GM18502 (cell line): ENCODE measurements around the gene HDAC4.

Experiments
- ATAC-seq: cut with Tn5 transposase; IDR thresholded peaks from one replicate; pipeline ENCODE4 v1.9.1; 2021; ENCODE audit warnings: mild to moderate bottlenecking; ENCODE audit not compliant: unreplicated experiment, poor library complexity

HDAC4 gene

GRCh38 chr2:239215136-239215925, 185.5 kb downstream of the HDAC4 start:
- ATAC-seq = no peak

GRCh38 chr2:239214725-239215124, 186.1 kb downstream of the HDAC4 start:
- no peak for ATAC-seq

- ATAC-seq = no peak
Observed at GRCh38 chr2:239213643-239214101, 187.1 kb downstream of the HDAC4 start.

- no peak for ATAC-seq
Observed at GRCh38 chr2:239212929-239213642, 187.7 kb downstream of the HDAC4 start.

GRCh38 chr2:239212121-239212928, 188.5 kb downstream of the HDAC4 start:
- no peak for ATAC-seq

GRCh38 chr2:239211396-239212094, 189.3 kb downstream of the HDAC4 start:
- ATAC-seq = no peak

- no peak for ATAC-seq
Observed at GRCh38 chr2:239209783-239210182, 191.0 kb downstream of the HDAC4 start.

GRCh38 chr2:239208465-239209180, 192.2 kb downstream of the HDAC4 start:
- ATAC-seq = no peak

GRCh38 chr2:239206851-239207250, 194.0 kb downstream of the HDAC4 start:
- ATAC-seq = no peak

GRCh38 chr2:239206042-239206441, 194.8 kb downstream of the HDAC4 start:
- no peak for ATAC-seq

- ATAC-seq = no peak
Observed at GRCh38 chr2:239204876-239205468, 195.8 kb downstream of the HDAC4 start.

GRCh38 chr2:239204136-239204875, 196.5 kb downstream of the HDAC4 start:
- ATAC-seq = no peak

GRCh38 chr2:239203443-239204135, 197.2 kb downstream of the HDAC4 start:
- no peak for ATAC-seq

GRCh38 chr2:239202836-239203235, 198.0 kb downstream of the HDAC4 start:
- no peak for ATAC-seq

GRCh38 chr2:239202343-239202742, 198.5 kb downstream of the HDAC4 start:
- no peak for ATAC-seq

- no peak for ATAC-seq
Observed at GRCh38 chr2:239201884-239202283, 198.9 kb downstream of the HDAC4 start.

- no peak for ATAC-seq
Observed at GRCh38 chr2:239201531-239201876, 199.3 kb downstream of the HDAC4 start.
